ENCODE measurements around the gene MLN.

Gene MLN

GRCh38 chr6:33772902-33773472, 30.8 kb downstream of the MLN start:
- H3K36me3 ChIP-seq (ENCODE audit: control insufficient read depth, insufficient read depth, low read length) = peaks cover 52% of the 10 kb centered on the region
- DNase-seq = no peak
- H3K4me1 ChIP-seq (ENCODE audit: control insufficient read depth, insufficient read depth, low read length, poor library complexity, severe bottlenecking) = no peaks in the 10 kb centered on the region
- no peak overlapping the region for H3K27ac ChIP-seq (ENCODE audit: insufficient read depth, low read length, poor library complexity, severe bottlenecking)
- no peaks in the 10 kb centered on the region for H3K27me3 ChIP-seq (replicated peaks; ENCODE audit: control insufficient read depth, insufficient read depth, low read length, poor library complexity, severe bottlenecking)
- H3K9me3 ChIP-seq (ENCODE audit: control insufficient read depth, low read length) = no peaks in the 10 kb centered on the region
- no peak overlapping the region for H3K4me3 ChIP-seq (ENCODE audit: insufficient read depth, low read depth, low read length, poor library complexity, severe bottlenecking)

GRCh38 chr6:33772082-33772830, 31.5 kb downstream of the MLN start:
- peaks cover 45% of the 10 kb centered on the region for H3K36me3 ChIP-seq (ENCODE audit: control insufficient read depth, insufficient read depth, low read length)
- H3K4me3 ChIP-seq (ENCODE audit: insufficient read depth, low read depth, low read length, poor library complexity, severe bottlenecking) = no peak overlapping the region
- no peaks in the 10 kb centered on the region for H3K9me3 ChIP-seq (ENCODE audit: control insufficient read depth, low read length)
- no peak for DNase-seq
- H3K27me3 ChIP-seq (replicated peaks; ENCODE audit: control insufficient read depth, insufficient read depth, low read length, poor library complexity, severe bottlenecking) = no peaks in the 10 kb centered on the region
- no peaks in the 10 kb centered on the region for H3K4me1 ChIP-seq (ENCODE audit: control insufficient read depth, insufficient read depth, low read length, poor library complexity, severe bottlenecking)
- H3K27ac ChIP-seq (ENCODE audit: insufficient read depth, low read length, poor library complexity, severe bottlenecking) = no peak overlapping the region

GRCh38 chr6:33771146-33772081, 32.4 kb downstream of the MLN start:
- H3K27ac ChIP-seq (ENCODE audit: insufficient read depth, low read length, poor library complexity, severe bottlenecking) = no peak overlapping the region
- no peaks in the 10 kb centered on the region for H3K4me1 ChIP-seq (ENCODE audit: control insufficient read depth, insufficient read depth, low read length, poor library complexity, severe bottlenecking)
- H3K4me3 ChIP-seq (ENCODE audit: insufficient read depth, low read depth, low read length, poor library complexity, severe bottlenecking) = no peak overlapping the region
- peaks cover 37% of the 10 kb centered on the region for H3K36me3 ChIP-seq (ENCODE audit: control insufficient read depth, insufficient read depth, low read length)
- peak; percentile 23 to 44 (median 29) for DNase-seq
- no peaks in the 10 kb centered on the region for H3K27me3 ChIP-seq (replicated peaks; ENCODE audit: control insufficient read depth, insufficient read depth, low read length, poor library complexity, severe bottlenecking)
- no peaks in the 10 kb centered on the region for H3K9me3 ChIP-seq (ENCODE audit: control insufficient read depth, low read length)

- DNase-seq = no peak
- no peak overlapping the region for H3K27ac ChIP-seq (ENCODE audit: insufficient read depth, low read length, poor library complexity, severe bottlenecking)
- H3K4me1 ChIP-seq (ENCODE audit: control insufficient read depth, insufficient read depth, low read length, poor library complexity, severe bottlenecking) = no peaks in the 10 kb centered on the region
- no peaks in the 10 kb centered on the region for H3K27me3 ChIP-seq (replicated peaks; ENCODE audit: control insufficient read depth, insufficient read depth, low read length, poor library complexity, severe bottlenecking)
- H3K4me3 ChIP-seq (ENCODE audit: insufficient read depth, low read depth, low read length, poor library complexity, severe bottlenecking) = no peak overlapping the region
- H3K9me3 ChIP-seq (ENCODE audit: control insufficient read depth, low read length) = no peaks in the 10 kb centered on the region
- H3K36me3 ChIP-seq (ENCODE audit: control insufficient read depth, insufficient read depth, low read length) = peaks cover 30% of the 10 kb centered on the region
Observed at GRCh38 chr6:33770833-33771145, 33.0 kb downstream of the MLN start.

GRCh38 chr6:33770124-33770832, 33.5 kb downstream of the MLN start:
- no peak overlapping the region for H3K4me3 ChIP-seq (ENCODE audit: insufficient read depth, low read depth, low read length, poor library complexity, severe bottlenecking)
- no peak for DNase-seq
- H3K36me3 ChIP-seq (ENCODE audit: control insufficient read depth, insufficient read depth, low read length) = peaks cover 25% of the 10 kb centered on the region
- no peak overlapping the region for H3K27ac ChIP-seq (ENCODE audit: insufficient read depth, low read length, poor library complexity, severe bottlenecking)
- H3K27me3 ChIP-seq (replicated peaks; ENCODE audit: control insufficient read depth, insufficient read depth, low read length, poor library complexity, severe bottlenecking) = no peaks in the 10 kb centered on the region
- H3K9me3 ChIP-seq (ENCODE audit: control insufficient read depth, low read length) = no peaks in the 10 kb centered on the region
- H3K4me1 ChIP-seq (ENCODE audit: control insufficient read depth, insufficient read depth, low read length, poor library complexity, severe bottlenecking) = no peaks in the 10 kb centered on the region

GRCh38 chr6:33769248-33769821, 34.5 kb downstream of the MLN start:
- no peak for DNase-seq
- no peaks in the 10 kb centered on the region for H3K27me3 ChIP-seq (replicated peaks; ENCODE audit: control insufficient read depth, insufficient read depth, low read length, poor library complexity, severe bottlenecking)
- no peaks in the 10 kb centered on the region for H3K9me3 ChIP-seq (ENCODE audit: control insufficient read depth, low read length)
- H3K36me3 ChIP-seq (ENCODE audit: control insufficient read depth, insufficient read depth, low read length) = peaks cover 18% of the 10 kb centered on the region
- no peak overlapping the region for H3K27ac ChIP-seq (ENCODE audit: insufficient read depth, low read length, poor library complexity, severe bottlenecking)
- H3K4me3 ChIP-seq (ENCODE audit: insufficient read depth, low read depth, low read length, poor library complexity, severe bottlenecking) = no peak overlapping the region
- no peaks in the 10 kb centered on the region for H3K4me1 ChIP-seq (ENCODE audit: control insufficient read depth, insufficient read depth, low read length, poor library complexity, severe bottlenecking)

GRCh38 chr6:33768644-33769120, 35.1 kb downstream of the MLN start:
- H3K36me3 ChIP-seq (ENCODE audit: control insufficient read depth, insufficient read depth, low read length) = peaks cover 15% of the 10 kb centered on the region
- H3K4me1 ChIP-seq (ENCODE audit: control insufficient read depth, insufficient read depth, low read length, poor library complexity, severe bottlenecking) = no peaks in the 10 kb centered on the region
- no peaks in the 10 kb centered on the region for H3K9me3 ChIP-seq (ENCODE audit: control insufficient read depth, low read length)
- peak; percentile 27 to 49 (median 31) for DNase-seq
- no peak overlapping the region for H3K4me3 ChIP-seq (ENCODE audit: insufficient read depth, low read depth, low read length, poor library complexity, severe bottlenecking)
- no peaks in the 10 kb centered on the region for H3K27me3 ChIP-seq (replicated peaks; ENCODE audit: control insufficient read depth, insufficient read depth, low read length, poor library complexity, severe bottlenecking)
- no peak overlapping the region for H3K27ac ChIP-seq (ENCODE audit: insufficient read depth, low read length, poor library complexity, severe bottlenecking)

GRCh38 chr6:33766921-33767907, 36.6 kb downstream of the MLN start:
- Histone ChIP-seq H3K4me1 (ENCODE audit: control insufficient read depth, insufficient read depth, low read length, poor library complexity, severe bottlenecking) (no peaks in the 10 kb centered on the region), H3K36me3 (ENCODE audit: control insufficient read depth, insufficient read depth, low read length) (peaks cover under 1% of the 10 kb centered on the region), H3K27me3 (replicated peaks; ENCODE audit: control insufficient read depth, insufficient read depth, low read length, poor library complexity, severe bottlenecking) (no peaks in the 10 kb centered on the region), H3K4me3 (ENCODE audit: insufficient read depth, low read depth, low read length, poor library complexity, severe bottlenecking) (no peak overlapping the region), H3K27ac (ENCODE audit: insufficient read depth, low read length, poor library complexity, severe bottlenecking) (no peak overlapping the region), H3K9me3 (ENCODE audit: control insufficient read depth, low read length) (no peaks in the 10 kb centered on the region)
- no peak for DNase-seq

All from effector memory CD4-positive, alpha-beta T cell (primary cell).